HG02610 (cell line): ENCODE measurements around the gene ATR.
A peak's percentile ranks its signal among the peaks of the same experiment; 100 is the strongest.
"Not testable (repeated sequence)": the region's sequence is repeated elsewhere in the genome, so short reads cannot be mapped to it uniquely, and the experiment has no call there.

ENCODE experiments used
- ATAC-seq: cut with Tn5 transposase; IDR thresholded peaks from one replicate; pipeline ENCODE4 v1.9.1; 2021; ENCODE audit warnings: mild to moderate bottlenecking, moderate library complexity; ENCODE audit not compliant: unreplicated experiment

The ATR gene

DNA sequence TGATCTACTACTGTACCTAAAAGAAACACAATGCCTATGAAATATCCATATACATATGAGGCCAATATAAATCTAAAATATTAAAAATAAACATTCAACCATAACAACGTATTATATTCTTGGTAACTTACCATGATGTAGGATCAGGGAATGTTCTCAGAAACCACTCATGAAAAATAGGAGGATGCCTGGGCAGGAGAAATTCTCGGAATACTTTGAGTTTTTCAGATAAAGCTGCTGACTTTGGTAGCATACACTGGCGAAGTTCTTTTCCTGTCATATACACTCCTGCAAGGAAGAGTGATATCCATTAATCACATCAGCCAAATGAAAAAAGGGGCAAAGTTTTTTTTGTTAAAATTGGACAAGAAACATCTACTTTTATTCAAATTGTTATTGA lies 119.4 kb downstream of the ATR start:
- ATAC-seq: no peak

- no peak for ATAC-seq
These were observed 127.7 kb downstream of the ATR start for GRCh38 chr3:142450881-142451280.

DNA sequence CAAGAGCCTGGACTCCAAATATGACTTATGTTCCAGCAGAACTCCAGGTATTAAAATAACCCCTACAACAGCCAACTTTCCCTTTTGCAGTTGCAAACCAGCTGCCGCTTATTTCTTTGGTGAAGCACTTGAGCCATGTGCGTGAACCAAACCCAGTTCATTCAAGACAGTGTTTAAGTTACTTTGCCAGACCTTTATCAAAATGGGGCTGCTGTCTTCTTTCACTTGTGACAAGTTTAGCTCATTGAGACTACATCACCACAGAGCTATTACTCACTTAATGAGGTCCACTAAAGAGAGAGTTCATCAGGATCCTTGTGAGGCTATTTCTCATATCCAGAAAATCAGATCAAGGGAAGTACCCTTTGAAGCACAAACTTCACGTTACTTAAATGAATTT lies 128.3 kb downstream of the ATR start:
- no peak for ATAC-seq

GRCh38 chr3:142447852-142448823 lies 130.4 kb downstream of the ATR start, which contains the start of gene XRN1:
Gene XRN1 (minus strand): TSS chr3:142448037. CDS start chr3:142447944, 93 bp downstream.
- ATAC-seq: peak; percentile 90

GRCh38 chr3:142447301-142447851 lies 131.2 kb downstream of the ATR start:
- ATAC-seq: peak; percentile 20

GRCh38 chr3:142445816-142446254 lies 132.7 kb downstream of the ATR start:
- ATAC-seq: peak; percentile 59

- ATAC-seq: no peak
These were observed 134.2 kb downstream of the ATR start for GRCh38 chr3:142444343-142444742.

DNA sequence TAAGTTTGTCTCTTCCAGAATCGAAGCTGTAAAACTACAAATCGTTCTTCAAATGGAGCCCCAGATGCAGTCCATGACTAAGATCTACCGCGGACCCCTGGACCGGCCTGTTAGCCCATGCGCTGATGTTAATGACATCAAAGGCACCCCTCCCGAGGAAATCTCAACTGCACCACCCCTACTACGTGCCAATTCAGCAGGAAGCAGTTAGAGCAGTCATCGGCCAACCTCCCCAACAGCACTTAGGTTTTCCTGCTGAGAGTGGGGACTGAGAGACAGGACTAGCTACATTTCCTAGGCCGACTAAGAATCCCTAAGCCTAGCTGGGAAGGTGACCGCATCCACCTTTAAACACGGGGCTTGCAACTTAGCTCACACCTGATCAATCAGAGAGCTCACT lies 135.5 kb downstream of the ATR start:
- not testable (repeated sequence) for ATAC-seq

GRCh38 chr3:142439499-142440220 lies 138.9 kb downstream of the ATR start:
- ATAC-seq: not testable (repeated sequence)

DNA sequence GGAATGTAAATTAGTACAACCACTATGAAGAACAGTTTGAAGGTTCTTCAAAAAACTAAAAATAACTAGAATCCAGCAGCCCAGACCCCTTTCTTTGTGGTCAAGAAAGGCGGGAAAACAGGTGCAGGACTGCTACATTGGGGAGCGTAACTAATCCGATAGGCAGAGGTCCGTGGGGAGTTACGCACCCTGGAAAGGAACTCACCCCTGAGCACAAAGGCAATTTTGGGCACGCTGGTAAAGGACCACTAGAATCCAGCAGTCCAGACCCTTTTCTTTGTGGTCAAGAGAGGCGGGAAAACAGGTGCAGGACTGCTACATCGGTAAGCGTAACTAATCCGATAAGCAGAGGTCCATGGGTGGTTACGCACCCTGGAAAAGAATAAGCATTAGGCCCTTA lies 140.4 kb downstream of the ATR start:
- ATAC-seq: not testable (repeated sequence)

- ATAC-seq: no peak
These were observed 141.5 kb downstream of the ATR start for GRCh38 chr3:142436951-142437585.

DNA sequence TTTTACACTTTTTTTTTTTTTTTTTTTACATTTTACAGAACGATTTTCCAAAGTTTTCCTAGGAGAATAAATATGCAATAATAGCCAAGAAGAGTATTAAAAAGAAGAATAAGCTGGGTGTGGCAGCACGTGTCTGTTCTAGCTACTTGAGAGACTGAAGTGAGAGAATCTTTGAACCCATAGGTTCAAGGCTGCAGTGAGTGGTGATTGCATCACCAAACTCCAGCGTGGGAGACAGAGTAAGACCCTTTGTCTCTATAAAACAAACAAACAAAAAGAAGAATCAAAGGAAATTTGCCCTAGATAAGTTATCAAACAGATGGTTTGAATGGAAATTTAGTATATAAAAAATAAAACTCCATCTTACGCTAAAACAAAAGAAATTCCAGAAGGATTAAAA lies 144.0 kb downstream of the ATR start:
- ATAC-seq: no peak

- no peak for ATAC-seq
These were observed 145.4 kb downstream of the ATR start for GRCh38 chr3:142433110-142433509.

DNA sequence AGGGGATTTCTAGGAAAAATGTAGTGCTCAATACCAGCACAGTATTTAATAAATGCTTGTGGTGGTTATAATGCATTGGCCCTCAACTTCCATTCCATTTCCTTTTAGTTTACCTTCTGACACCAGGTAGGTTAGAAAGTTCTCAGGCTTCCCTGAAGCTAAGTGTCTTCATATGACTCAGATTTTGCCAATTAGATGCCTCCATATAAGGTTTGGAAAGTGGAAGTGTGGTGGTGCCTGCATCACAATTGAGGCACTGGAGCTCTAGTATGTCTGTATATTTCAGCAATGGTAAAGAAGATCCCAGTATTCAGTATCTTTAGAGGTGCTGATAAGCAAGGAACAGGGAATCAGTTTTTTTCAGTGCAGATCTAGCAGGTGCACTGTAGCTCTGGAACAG lies 149.0 kb downstream of the ATR start:
- no peak for ATAC-seq

DNA sequence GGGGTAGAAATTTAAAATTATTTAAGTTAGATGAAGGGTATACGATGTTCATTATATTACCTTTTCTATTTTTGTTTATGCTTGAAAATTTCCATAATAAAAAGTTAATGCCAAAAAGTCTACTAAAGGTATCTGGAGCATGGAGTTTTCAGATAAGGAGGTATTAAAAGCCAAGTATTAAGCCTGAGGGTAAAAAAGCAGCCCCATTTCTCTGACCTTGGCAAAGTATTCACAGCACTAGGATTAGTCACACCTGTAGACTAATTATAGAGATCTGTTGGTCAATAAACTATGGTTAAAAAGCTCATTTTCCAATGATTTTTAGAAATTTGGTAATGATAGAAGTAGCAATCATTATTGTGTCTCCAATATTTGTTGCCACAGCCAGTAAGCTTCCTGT lies 153.8 kb downstream of the ATR start:
- ATAC-seq: no peak

DNA sequence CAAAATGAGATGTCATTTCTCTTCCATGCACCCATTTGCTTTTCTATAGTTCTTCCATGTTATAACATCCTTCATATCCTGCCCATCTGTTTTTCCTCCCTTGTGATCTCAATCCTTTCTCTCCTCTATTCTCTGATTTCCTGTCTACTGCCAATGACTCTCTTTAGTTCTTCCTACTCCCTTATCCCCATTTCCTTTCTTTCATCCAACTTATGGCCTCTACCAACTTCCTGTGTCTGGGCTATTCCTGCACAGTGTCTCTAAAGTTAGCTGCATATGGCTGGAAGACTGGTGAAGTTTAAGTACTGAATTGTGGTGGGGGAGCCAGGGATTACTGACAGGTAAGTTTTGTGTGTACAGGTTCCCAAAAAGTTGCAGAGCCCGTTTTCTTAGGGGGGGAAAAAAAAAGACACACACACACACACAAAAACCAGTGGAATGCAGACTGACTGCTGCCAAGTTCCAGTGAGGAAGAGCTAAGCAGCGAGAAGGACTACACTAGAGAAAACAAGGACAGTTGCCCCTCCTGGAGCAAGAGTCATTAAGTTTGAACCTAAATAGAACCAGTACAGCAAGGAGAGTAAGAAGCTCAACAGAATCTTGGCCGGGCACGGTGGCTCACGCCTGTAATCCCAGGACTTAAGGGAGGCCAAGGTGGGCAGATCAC lies 159.5 kb downstream of the ATR start:
- ATAC-seq: no peak

DNA sequence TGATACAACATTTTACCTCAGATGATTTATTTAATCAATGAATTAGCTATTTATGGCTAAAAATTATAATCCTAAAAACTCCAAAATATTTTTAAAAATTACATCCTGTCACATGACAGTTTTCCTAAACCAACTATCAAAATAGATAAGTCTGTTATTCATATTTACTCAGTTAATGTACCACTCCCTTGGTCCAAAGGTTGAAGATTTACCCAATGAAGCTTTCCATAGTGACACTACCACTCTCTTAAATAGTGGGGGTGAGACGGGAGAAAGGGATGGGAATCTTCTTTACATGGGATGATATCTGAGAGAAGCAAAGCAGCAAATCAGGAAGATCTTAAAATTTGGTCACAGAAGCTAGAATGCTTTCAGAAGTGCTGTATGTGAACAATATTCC lies 161.2 kb downstream of the ATR start:
- ATAC-seq: no peak

DNA sequence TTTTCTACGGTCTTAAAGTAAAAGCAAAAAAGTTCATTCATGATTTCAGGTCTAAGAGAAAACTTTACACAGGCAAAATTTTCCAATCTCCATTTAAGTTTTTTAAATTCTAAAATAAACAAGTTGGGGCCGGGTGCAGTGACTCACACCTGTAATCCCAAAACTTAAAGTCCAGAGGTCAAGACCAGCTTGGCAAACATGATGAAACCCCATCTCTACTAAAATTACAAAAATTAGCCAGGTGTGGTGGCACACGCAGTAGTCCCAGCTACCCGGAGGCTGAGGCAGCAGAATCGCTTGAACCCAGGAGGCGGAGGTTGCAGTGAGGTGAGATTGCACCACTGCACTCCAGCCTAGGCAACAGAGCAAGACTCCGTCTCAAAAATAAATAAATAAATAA lies 178.0 kb downstream of the ATR start:
- ATAC-seq: not testable (repeated sequence)
